DOHH2 (cell line): ENCODE data around the gene UROD.

Experiments used
- H3F3A ChIP-seq: fragments of 200-600 bp; sonication (generic), shearing (Covaris generic); 2 replicates; pipeline ENCODE4 v1.6.0; 2016; ENCODE audit warnings: antibody characterized with exemption, mild to moderate bottlenecking; ENCODE audit not compliant: control insufficient read depth, insufficient read depth
- H3K27ac ChIP-seq: fragments of 200-600 bp; sonication (generic); 2 replicates; pipeline ENCODE4 v1.5.1; 2014; ENCODE audit warnings: low read depth, mild to moderate bottlenecking, low read length, moderate library complexity
- H3K27me3 ChIP-seq: fragments of 200-600 bp; sonication (generic); 2 replicates; pipeline ENCODE4 v1.6.1; 2014; ENCODE audit warnings: mild to moderate bottlenecking, low read length, mixed read lengths; ENCODE audit not compliant: control insufficient read depth
- H3K36me3 ChIP-seq: fragments of 200-600 bp; sonication (generic); 2 replicates; pipeline ENCODE4 v1.6.1; 2014; ENCODE audit warnings: mild to moderate bottlenecking, low read length, moderate library complexity, mixed read lengths; ENCODE audit not compliant: control insufficient read depth
- H3K4me1 ChIP-seq: fragments of 200-600 bp; sonication (generic); 2 replicates; pipeline ENCODE4 v1.6.1; 2014; ENCODE audit warnings: mild to moderate bottlenecking, low read length, mixed read lengths; ENCODE audit not compliant: control insufficient read depth
- H3K4me2 ChIP-seq: fragments of 200-600 bp; sonication (generic); 2 replicates; pipeline ENCODE4 v1.6.0; 2014; ENCODE audit warnings: mild to moderate bottlenecking, low read length, moderate library complexity
- H3K4me3 ChIP-seq: fragments of 200-600 bp; sonication (generic); 2 replicates; pipeline ENCODE4 v1.5.1; 2014; ENCODE audit warnings: mild to moderate bottlenecking, low read length, mixed read lengths
- H3K79me2 ChIP-seq: fragments of 200-600 bp; sonication (generic); 2 replicates; pipeline ENCODE4 v1.6.1; 2014; ENCODE audit warnings: mild to moderate bottlenecking, low read length, mixed read lengths; ENCODE audit not compliant: control insufficient read depth
- H3K9me2 ChIP-seq: fragments of 200-600 bp; sonication (generic); replicated peaks from 2 replicates; pipeline ENCODE4 v1.6.1; 2014; ENCODE audit warnings: mild to moderate bottlenecking, low read length, mixed read lengths; ENCODE audit not compliant: control insufficient read depth
- H3K9me3 ChIP-seq: fragments of 200-600 bp; sonication (generic); 2 replicates; pipeline ENCODE4 v1.6.1; 2014; ENCODE audit warnings: antibody characterized with exemption, low read length, mixed read lengths; ENCODE audit not compliant: control insufficient read depth, insufficient read depth
- H4K20me1 ChIP-seq: fragments of 200-600 bp; sonication (generic); 2 replicates; pipeline ENCODE4 v1.6.0; 2014; ENCODE audit warnings: low read depth, mild to moderate bottlenecking, antibody characterized with exemption, low read length, moderate library complexity; ENCODE audit not compliant: control insufficient read depth, insufficient read depth
- EZH2phosphoT487 ChIP-seq: fragments of 200-600 bp; sonication (generic); IDR thresholded peaks from 2 replicates; pipeline ENCODE4 v1.6.1; 2017; ENCODE audit warnings: borderline replicate concordance, mild to moderate bottlenecking, antibody characterized with exemption, low read length, moderate library complexity, mixed read lengths
- TF ChIP-seq, protein P1 (sequence below): fragments of 200-600 bp; sonication (generic); IDR thresholded peaks from one replicate; pipeline ENCODE4 v1.5.1; 2014; ENCODE audit warnings: antibody characterized with exemption, mild to moderate bottlenecking, low read depth, low read length; ENCODE audit not compliant: poor library complexity, severe bottlenecking

Gene UROD

DNA sequence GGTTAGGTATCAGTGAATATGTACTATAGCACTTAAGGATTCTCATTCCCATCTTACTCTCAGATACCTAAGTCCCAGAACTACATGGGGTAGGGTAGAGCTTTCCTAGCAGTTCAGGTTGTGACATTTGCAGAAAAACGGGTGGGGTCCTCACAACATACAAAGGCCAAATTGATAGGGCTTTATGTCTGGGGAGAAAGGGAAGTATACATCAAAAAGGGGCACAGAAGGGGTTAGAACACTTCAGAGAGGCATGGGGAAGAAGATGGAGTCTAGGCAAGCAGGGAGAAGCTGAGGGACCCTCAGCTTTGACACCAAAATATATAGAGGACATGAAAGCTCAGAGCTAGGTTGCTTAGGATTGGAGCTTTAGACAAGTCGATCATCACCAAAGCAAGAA is 3.6 kb downstream of the UROD start:
- no peak overlapping the region for H3K27ac ChIP-seq
- no peaks in the 10 kb centered on the region for H3F3A ChIP-seq
- TF ChIP-seq, protein P1, sequence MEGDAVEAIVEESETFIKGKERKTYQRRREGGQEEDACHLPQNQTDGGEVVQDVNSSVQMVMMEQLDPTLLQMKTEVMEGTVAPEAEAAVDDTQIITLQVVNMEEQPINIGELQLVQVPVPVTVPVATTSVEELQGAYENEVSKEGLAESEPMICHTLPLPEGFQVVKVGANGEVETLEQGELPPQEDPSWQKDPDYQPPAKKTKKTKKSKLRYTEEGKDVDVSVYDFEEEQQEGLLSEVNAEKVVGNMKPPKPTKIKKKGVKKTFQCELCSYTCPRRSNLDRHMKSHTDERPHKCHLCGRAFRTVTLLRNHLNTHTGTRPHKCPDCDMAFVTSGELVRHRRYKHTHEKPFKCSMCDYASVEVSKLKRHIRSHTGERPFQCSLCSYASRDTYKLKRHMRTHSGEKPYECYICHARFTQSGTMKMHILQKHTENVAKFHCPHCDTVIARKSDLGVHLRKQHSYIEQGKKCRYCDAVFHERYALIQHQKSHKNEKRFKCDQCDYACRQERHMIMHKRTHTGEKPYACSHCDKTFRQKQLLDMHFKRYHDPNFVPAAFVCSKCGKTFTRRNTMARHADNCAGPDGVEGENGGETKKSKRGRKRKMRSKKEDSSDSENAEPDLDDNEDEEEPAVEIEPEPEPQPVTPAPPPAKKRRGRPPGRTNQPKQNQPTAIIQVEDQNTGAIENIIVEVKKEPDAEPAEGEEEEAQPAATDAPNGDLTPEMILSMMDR: no peak
- TF ChIP-seq EZH2phosphoT487: no peak
- H3K4me2 ChIP-seq: no peak overlapping the region
- H4K20me1 ChIP-seq: no peaks in the 10 kb centered on the region
- no peak overlapping the region for H3K4me3 ChIP-seq
- peaks cover 22% of the 10 kb centered on the region for H3K4me1 ChIP-seq
- no peaks in the 10 kb centered on the region for H3K27me3 ChIP-seq
- no peaks in the 10 kb centered on the region for H3K9me3 ChIP-seq
- H3K36me3 ChIP-seq: peaks cover 9% of the 10 kb centered on the region
- H3K9me2 ChIP-seq: no peaks in the 10 kb centered on the region
- H3K79me2 ChIP-seq: peaks cover 10% of the 10 kb centered on the region

DNA sequence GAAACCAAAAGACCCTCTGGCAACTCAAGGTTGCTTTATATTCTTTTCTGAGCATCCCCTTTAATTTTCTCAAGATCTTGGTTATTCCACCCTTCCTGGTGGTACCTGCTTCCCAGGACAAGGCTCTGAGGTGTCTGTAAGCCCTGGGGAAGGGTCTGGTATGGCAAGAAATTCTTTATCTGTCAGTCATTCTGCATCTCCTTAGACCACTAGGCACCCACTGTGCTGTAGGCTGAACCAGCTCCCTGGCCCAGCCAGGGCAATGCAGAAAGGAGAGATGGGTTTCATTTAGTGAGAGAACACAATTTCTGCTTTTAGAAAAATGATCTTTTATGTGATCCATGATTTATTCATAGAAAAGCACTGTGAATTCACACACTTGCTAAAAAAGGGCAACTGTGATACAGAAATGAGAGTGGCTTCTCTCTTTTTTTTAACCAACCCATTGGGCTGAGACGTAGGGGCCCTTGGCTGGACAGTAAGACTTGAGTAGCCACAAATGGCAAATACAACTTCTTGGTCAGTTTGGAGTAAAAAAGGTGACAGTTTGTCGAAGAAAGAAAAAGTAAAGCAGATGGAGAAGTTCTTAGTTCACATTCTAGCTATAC is 4.1 kb downstream of the UROD start:
- Histone ChIP-seq H4K20me1 (no peaks in the 10 kb centered on the region), H3F3A (no peaks in the 10 kb centered on the region), H3K4me3 (no peak overlapping the region), H3K36me3 (peaks cover 9% of the 10 kb centered on the region), H3K4me2 (no peak overlapping the region), H3K9me3 (no peaks in the 10 kb centered on the region), H3K79me2 (peaks cover 8% of the 10 kb centered on the region), H3K4me1 (peaks cover 22% of the 10 kb centered on the region), H3K27me3 (no peaks in the 10 kb centered on the region), H3K27ac (no peak overlapping the region), H3K9me2 (no peaks in the 10 kb centered on the region)
- TF ChIP-seq, protein P1: no peak
- no peak for TF ChIP-seq EZH2phosphoT487

DNA sequence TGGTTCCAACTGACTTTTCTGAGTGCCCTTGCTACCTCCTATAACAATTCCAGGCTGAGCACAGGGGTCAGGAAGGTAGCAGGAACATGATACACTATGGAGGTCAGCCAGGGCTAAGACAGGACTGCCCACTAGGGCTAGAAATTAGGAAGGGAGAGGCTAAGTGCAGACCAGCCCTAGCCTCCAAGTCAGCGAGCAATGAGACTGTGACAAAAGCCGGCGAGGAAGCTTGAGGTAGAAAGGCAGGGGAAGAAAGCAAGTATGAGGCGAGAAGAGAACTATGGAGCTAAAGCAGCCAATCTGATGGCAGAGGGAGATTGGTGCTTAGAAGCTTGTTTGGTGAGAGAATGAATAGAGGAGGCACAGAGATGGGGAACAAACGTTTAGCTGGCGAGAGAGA is 4.7 kb downstream of the UROD start:
- Histone ChIP-seq H4K20me1 (no peaks in the 10 kb centered on the region), H3K27ac (no peak overlapping the region), H3K27me3 (no peaks in the 10 kb centered on the region), H3K4me1 (peaks cover 16% of the 10 kb centered on the region), H3K4me2 (no peak overlapping the region), H3K9me3 (no peaks in the 10 kb centered on the region), H3K9me2 (no peaks in the 10 kb centered on the region), H3F3A (no peaks in the 10 kb centered on the region), H3K4me3 (no peak overlapping the region), H3K36me3 (peaks cover 9% of the 10 kb centered on the region), H3K79me2 (peaks cover 8% of the 10 kb centered on the region)
- TF ChIP-seq, protein P1: no peak
- TF ChIP-seq EZH2phosphoT487: no peak
